ENCODE data around the gene TFCP2. TPM values are rescaled to one million over a fixed set of nuclear protein-coding genes. Genes with fewer than 3 reads are reported as not detected.

The TFCP2 gene
- total and polyA plus RNA-seq, 2 of the 13 experiments (the other 11 are each of a cell fraction or from before 2014, with no cell fraction given), result 7.6 to 10.0 TPM

DNA sequence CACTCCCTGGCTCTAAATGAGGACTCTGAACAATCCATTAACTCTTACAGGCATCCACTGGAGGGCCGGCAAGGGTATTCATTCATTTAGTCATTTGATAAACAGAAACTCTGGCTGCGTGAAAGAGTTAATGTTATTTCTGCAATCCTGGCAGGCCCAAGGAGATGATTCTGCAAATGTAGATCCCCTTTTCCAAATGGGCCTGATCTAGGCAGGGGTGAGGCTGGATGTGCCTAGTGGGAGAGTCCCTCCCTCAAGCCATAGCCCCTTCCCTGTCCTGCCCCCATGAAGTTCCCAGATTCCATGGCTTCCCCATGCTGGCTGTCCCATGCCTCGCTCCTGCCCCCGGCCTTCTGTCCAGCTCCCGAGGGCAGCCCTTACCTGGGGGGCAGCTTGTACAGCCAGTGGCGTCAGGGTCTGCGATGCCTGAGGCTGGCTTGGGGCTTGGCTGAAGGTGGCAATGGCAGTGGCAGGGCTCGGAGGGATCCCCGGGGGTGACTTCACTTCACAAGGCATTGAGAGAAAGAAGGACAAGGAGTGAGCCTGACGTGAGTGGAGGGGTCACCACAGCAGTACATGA, 26.5 kb upstream of the TFCP2 start:
- in situ Hi-C loops (cut with HindIII; ENCODE audit: extremely low pct_ligation_motif_present, low pct_unique_long_range_greater_than_20kb) (no loop called here), intact Hi-C loops (cut with micrococcal nuclease; ENCODE audit: unreplicated experiment) (no loop called here)
- Histone ChIP-seq H3K9me3 (ENCODE audit: low read length) (no peaks in the 10 kb centered on the region), H3K79me2 (ENCODE audit: insufficient read depth, low read length) (no peaks in the 10 kb centered on the region), H3K4me1 (ENCODE audit: insufficient read depth, low read length) (peaks cover 42% of the 10 kb centered on the region), H3K9ac (ENCODE audit: insufficient read depth, low read depth, low read length) (no peak overlapping the region), H3K4me2 (ENCODE audit: low read depth, low read length) (peak overlapping the region; percentile 77), H3K4me3 (replicated peaks in 1 of 3; ENCODE audit: insufficient read depth in 1 of 3, low read depth in 2 of 3, low read length in 3 of 3) (peak overlapping the region; percentile 17 to 69 (median 44); a peak in 2 of 6 replicates), H3K36me3 (replicated peaks in 1 of 2; ENCODE audit: control insufficient read depth in 1 of 2, insufficient read depth in 2 of 2, low read length in 2 of 2) (no peaks in the 10 kb centered on the region), H3K27me3 (ENCODE audit: control insufficient read depth in 1 of 2, insufficient read depth in 2 of 2, low read length in 2 of 2) (peaks cover 0 to 4% of the 10 kb centered on the region in 2 experiments; a peak in 1 of 5 replicates), H3K27ac (ENCODE audit: extremely low read length, insufficient read depth, low read length) (no peak overlapping the region), H2AFZ (ENCODE audit: low read length) (no peak overlapping the region), H4K20me1 (ENCODE audit: insufficient read depth, low read length) (no peaks in the 10 kb centered on the region)
- TF ChIP-seq ZBTB7B (CRISPR knock-in tag; IDR thresholded peaks at IDR 0.05) (no peak), ZNF264 (CRISPR knock-in tag; IDR thresholded peaks at IDR 0.05) (peak; percentile 11; the same call in 1 of the 2 replicates), ZNF543 (CRISPR knock-in tag; IDR thresholded peaks at IDR 0.05) (no peak), DR1 (CRISPR knock-in tag; IDR thresholded peaks at IDR 0.05) (no peak), NCOA2 (CRISPR knock-in tag; IDR thresholded peaks at IDR 0.05) (no peak), ZNF850 (CRISPR knock-in tag; conservative IDR thresholded peaks at IDR 0.05) (no peak), BORCS8-MEF2B (CRISPR knock-in tag; IDR thresholded peaks at IDR 0.05) (no peak), ZNF615 (CRISPR knock-in tag; IDR thresholded peaks at IDR 0.05; ENCODE audit: borderline replicate concordance) (no peak), ZNF382 (CRISPR knock-in tag; IDR thresholded peaks at IDR 0.05; ENCODE audit: borderline replicate concordance) (no peak), HNRNPK (IDR thresholded peaks at IDR 0.05; ENCODE audit: low read depth, low read length, poor library complexity, severe bottlenecking) (no peak), ZNF652 (CRISPR knock-in tag; IDR thresholded peaks at IDR 0.05; ENCODE audit: borderline replicate concordance, low read depth) (peak; percentile 68; the same call in 1 of the 2 replicates)
- TF ChIP-seq, protein P1, sequence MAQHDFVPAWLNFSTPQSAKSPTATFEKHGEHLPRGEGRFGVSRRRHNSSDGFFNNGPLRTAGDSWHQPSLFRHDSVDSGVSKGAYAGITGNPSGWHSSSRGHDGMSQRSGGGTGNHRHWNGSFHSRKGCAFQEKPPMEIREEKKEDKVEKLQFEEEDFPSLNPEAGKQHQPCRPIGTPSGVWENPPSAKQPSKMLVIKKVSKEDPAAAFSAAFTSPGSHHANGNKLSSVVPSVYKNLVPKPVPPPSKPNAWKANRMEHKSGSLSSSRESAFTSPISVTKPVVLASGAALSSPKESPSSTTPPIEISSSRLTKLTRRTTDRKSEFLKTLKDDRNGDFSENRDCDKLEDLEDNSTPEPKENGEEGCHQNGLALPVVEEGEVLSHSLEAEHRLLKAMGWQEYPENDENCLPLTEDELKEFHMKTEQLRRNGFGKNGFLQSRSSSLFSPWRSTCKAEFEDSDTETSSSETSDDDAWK (CRISPR knock-in tag; IDR thresholded peaks at IDR 0.05), result no peak
- TF ChIP-seq, protein P2, sequence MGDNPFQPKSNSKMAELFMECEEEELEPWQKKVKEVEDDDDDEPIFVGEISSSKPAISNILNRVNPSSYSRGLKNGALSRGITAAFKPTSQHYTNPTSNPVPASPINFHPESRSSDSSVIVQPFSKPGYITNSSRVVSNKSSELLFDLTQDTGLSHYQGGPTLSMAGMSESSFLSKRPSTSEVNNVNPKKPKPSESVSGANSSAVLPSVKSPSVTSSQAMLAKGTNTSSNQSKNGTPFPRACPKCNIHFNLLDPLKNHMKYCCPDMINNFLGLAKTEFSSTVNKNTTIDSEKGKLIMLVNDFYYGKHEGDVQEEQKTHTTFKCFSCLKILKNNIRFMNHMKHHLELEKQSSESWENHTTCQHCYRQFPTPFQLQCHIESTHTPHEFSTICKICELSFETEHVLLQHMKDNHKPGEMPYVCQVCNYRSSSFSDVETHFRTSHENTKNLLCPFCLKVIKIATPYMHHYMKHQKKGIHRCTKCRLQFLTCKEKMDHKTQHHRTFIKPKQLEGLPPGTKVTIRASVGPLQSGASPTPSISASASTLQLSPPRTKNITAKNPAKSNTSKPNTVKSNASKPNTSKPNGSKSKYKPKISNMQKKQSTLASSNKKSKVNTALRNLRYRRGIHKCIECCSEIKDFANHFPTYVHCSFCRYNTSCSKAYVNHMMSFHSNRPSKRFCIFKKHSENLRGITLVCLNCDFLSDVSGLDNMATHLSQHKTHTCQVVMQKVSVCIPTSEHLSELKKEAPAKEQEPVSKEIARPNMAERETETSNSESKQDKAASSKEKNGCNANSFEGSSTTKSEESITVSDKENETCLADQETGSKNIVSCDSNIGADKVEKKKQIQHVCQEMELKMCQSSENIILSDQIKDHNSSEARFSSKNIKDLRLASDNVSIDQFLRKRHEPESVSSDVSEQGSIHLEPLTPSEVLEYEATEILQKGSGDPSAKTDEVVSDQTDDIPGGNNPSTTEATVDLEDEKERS (CRISPR knock-in tag; IDR thresholded peaks at IDR 0.05), result no peak
- TF ChIP-seq, protein P3, sequence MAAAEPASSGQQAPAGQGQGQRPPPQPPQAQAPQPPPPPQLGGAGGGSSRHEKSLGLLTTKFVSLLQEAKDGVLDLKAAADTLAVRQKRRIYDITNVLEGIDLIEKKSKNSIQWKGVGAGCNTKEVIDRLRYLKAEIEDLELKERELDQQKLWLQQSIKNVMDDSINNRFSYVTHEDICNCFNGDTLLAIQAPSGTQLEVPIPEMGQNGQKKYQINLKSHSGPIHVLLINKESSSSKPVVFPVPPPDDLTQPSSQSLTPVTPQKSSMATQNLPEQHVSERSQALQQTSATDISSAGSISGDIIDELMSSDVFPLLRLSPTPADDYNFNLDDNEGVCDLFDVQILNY (CRISPR knock-in tag; conservative IDR thresholded peaks at IDR 0.05), result no peak
- CTCF ChIA-PET (ENCODE audit: low intra/inter-chr PET ratio, low total read pairs), result no interaction called here
- POLR2A ChIA-PET, result interaction anchor here (0.8 to 1.7 kb wide), 3 partner anchors 13 to 27 kb away, joined by 3 to 5 read pairs (median 4); partner anchors contain the start of gene POU6F1
- FAIRE-seq (no peak), ATAC-seq (no peak), DNase-seq (ENCODE audit: low spot score) (no peak)
- no TSS peak for BruUV-seq (replicated peaks)
- 50% methylated on average over 9 of the region's 10 CpGs for WGBS (ENCODE audit: low lambda C conversion rate)

Data from HepG2 (cell line).